ENCODE data around the gene TAF1A.
A peak's percentile ranks its signal among the peaks of the same experiment; 100 is the strongest.
"Not testable (repeated sequence)": the region's sequence is repeated elsewhere in the genome, so short reads cannot be mapped to it uniquely, and the experiment has no call there.

The TAF1A gene

GRCh38 chr1:222618001-222618879, 28.5 kb upstream of the TAF1A start, which contains the start of gene MIA3:
Gene MIA3, plus strand, starts transcription at chr1:222618097. Its CDS starts 14 bp downstream, at chr1:222618111.
- H3K36me3 ChIP-seq (ENCODE audit: control insufficient read depth, insufficient read depth, low read length): peaks cover 3% of the 10 kb centered on the region
- H3K4me3 ChIP-seq (ENCODE audit: low read length): peak within 1 kb of the TSS; percentile 37
- peaks cover 39% of the 10 kb centered on the region for H3K4me1 ChIP-seq (ENCODE audit: control insufficient read depth, insufficient read depth, low read length)
- H3K9me3 ChIP-seq (ENCODE audit: control insufficient read depth, low read length): no peaks in the 10 kb centered on the region
- H3K27me3 ChIP-seq (ENCODE audit: control insufficient read depth, insufficient read depth, low read length): no peaks in the 10 kb centered on the region
- peak within 1 kb of the TSS; percentile 75 for H3K9ac ChIP-seq (ENCODE audit: low read length)

- Histone ChIP-seq H3K27me3 (ENCODE audit: control insufficient read depth, insufficient read depth, low read length) (no peaks in the 10 kb centered on the region), H3K9ac (ENCODE audit: low read length) (peak overlapping the region; percentile 75), H3K4me1 (ENCODE audit: control insufficient read depth, insufficient read depth, low read length) (peaks cover 32% of the 10 kb centered on the region), H3K9me3 (ENCODE audit: control insufficient read depth, low read length) (no peaks in the 10 kb centered on the region), H3K36me3 (ENCODE audit: control insufficient read depth, insufficient read depth, low read length) (peaks cover 3% of the 10 kb centered on the region), H3K4me3 (ENCODE audit: low read length) (peak overlapping the region; percentile 37)
These were observed 27.7 kb upstream of the TAF1A start for GRCh38 chr1:222617367-222617951.

- H3K4me1 ChIP-seq (ENCODE audit: control insufficient read depth, insufficient read depth, low read length): peaks cover 26% of the 10 kb centered on the region
- no peaks in the 10 kb centered on the region for H3K9me3 ChIP-seq (ENCODE audit: control insufficient read depth, low read length)
- no peaks in the 10 kb centered on the region for H3K27me3 ChIP-seq (ENCODE audit: control insufficient read depth, insufficient read depth, low read length)
- no peak overlapping the region for H3K9ac ChIP-seq (ENCODE audit: low read length)
- no peak overlapping the region for H3K4me3 ChIP-seq (ENCODE audit: low read length)
- H3K36me3 ChIP-seq (ENCODE audit: control insufficient read depth, insufficient read depth, low read length): no peaks in the 10 kb centered on the region
These were observed 26.8 kb upstream of the TAF1A start for GRCh38 chr1:222616525-222616924.

DNA sequence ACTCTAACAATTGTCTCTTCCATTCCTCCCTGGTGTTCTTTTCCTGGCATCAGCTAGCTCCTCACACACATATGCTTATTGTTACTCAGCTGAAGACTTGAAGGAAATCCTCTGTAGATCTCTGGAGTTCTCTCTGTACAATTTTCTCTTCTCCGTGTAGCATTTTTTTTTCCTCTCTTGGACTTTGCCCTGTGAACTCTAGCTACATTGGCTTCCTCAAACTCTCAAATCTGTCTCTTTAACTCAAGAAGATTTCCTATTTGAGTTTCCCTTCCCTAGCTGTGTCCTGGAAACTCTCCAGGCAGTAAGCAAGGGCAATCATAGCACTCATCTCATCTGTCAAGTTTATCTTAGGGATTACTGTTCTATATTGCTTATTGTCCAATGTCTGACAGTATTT, 23.9 kb upstream of the TAF1A start:
- Histone ChIP-seq H3K36me3 (ENCODE audit: control insufficient read depth, insufficient read depth, low read length) (no peaks in the 10 kb centered on the region), H3K9me3 (ENCODE audit: control insufficient read depth, low read length) (no peaks in the 10 kb centered on the region), H3K27me3 (ENCODE audit: control insufficient read depth, insufficient read depth, low read length) (no peaks in the 10 kb centered on the region), H3K9ac (ENCODE audit: low read length) (no peak overlapping the region), H3K4me1 (ENCODE audit: control insufficient read depth, insufficient read depth, low read length) (peaks cover 22% of the 10 kb centered on the region), H3K4me3 (ENCODE audit: low read length) (no peak overlapping the region)

- Histone ChIP-seq H3K27me3 (ENCODE audit: control insufficient read depth, insufficient read depth, low read length) (no peaks in the 10 kb centered on the region), H3K9me3 (ENCODE audit: control insufficient read depth, low read length) (no peaks in the 10 kb centered on the region), H3K36me3 (ENCODE audit: control insufficient read depth, insufficient read depth, low read length) (no peaks in the 10 kb centered on the region), H3K4me3 (ENCODE audit: low read length) (no peak overlapping the region), H3K9ac (ENCODE audit: low read length) (no peak overlapping the region), H3K4me1 (ENCODE audit: control insufficient read depth, insufficient read depth, low read length) (peaks cover 9% of the 10 kb centered on the region)
These were observed 21.0 kb upstream of the TAF1A start for GRCh38 chr1:222610728-222611127.

DNA sequence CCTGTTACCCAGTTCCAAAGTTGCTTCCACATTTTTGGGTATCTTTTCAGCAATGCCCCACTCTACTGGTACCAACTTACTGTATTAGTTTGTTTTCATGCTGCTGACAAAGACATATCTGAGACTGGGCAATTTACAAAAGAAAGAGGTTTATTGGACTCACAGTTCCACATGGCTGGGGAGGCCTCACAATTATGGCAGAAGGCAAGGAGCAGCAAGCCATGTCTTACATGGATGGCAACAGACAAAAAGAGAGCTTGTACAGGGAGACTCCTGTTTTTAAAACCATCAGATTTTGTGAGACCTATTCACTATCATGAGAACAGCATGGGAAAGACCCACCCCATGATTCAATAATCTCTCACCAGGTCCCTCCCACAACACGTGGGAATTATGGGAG, 19.4 kb upstream of the TAF1A start:
- H3K27me3 ChIP-seq (ENCODE audit: control insufficient read depth, insufficient read depth, low read length); H3K4me3 ChIP-seq (ENCODE audit: low read length); H3K36me3 ChIP-seq (ENCODE audit: control insufficient read depth, insufficient read depth, low read length); H3K9me3 ChIP-seq (ENCODE audit: control insufficient read depth, low read length); H3K4me1 ChIP-seq (ENCODE audit: control insufficient read depth, insufficient read depth, low read length); H3K9ac ChIP-seq (ENCODE audit: low read length): not testable (repeated sequence)

DNA sequence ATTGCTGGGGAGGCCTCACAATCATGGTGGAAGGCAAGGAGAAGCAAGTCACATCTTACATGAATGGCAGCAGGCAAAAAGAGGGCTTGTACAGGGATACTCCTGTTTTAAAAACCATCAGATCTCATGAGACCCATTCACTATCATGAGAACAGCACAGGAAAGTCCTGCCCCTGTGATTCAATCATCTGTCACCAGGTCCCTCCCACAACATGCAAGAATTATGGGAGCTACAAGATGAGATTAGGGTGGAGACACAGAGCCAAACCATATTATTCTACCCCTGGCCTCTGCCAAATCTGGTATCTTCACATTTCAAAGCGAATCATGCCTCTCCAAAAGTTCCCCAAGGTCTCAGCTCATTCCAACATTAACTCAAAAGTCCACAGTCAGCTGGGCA, 17.0 kb upstream of the TAF1A start:
- H3K27me3 ChIP-seq (ENCODE audit: control insufficient read depth, insufficient read depth, low read length): no peaks in the 10 kb centered on the region
- H3K9me3 ChIP-seq (ENCODE audit: control insufficient read depth, low read length): no peaks in the 10 kb centered on the region
- no peak overlapping the region for H3K9ac ChIP-seq (ENCODE audit: low read length)
- H3K36me3 ChIP-seq (ENCODE audit: control insufficient read depth, insufficient read depth, low read length): no peaks in the 10 kb centered on the region
- no peaks in the 10 kb centered on the region for H3K4me1 ChIP-seq (ENCODE audit: control insufficient read depth, insufficient read depth, low read length)
- no peak overlapping the region for H3K4me3 ChIP-seq (ENCODE audit: low read length)

DNA sequence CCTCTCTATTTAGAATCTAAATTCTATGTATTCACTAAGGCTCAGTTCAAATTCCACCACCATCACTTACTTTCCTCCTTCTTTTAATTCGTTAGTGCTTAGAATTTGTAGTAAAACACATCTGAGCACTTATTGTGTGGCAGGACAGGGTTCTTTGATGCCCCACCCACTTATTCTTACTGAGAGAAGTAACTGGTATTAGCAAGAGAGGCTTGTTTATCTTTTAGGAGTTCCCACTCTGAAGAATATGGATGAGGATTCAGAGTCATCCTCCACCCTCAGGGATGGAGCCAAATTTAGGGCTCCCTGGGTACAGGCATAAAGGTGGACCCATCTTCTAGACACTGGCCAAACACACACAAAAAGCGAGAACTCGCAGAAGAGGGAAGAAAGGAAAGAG, 11.5 kb upstream of the TAF1A start:
- peak overlapping the region; percentile 60 for H3K9ac ChIP-seq (ENCODE audit: low read length)
- H3K9me3 ChIP-seq (ENCODE audit: control insufficient read depth, low read length): no peaks in the 10 kb centered on the region
- no peaks in the 10 kb centered on the region for H3K36me3 ChIP-seq (ENCODE audit: control insufficient read depth, insufficient read depth, low read length)
- H3K4me3 ChIP-seq (ENCODE audit: low read length): no peak overlapping the region
- H3K27me3 ChIP-seq (ENCODE audit: control insufficient read depth, insufficient read depth, low read length): no peaks in the 10 kb centered on the region
- peaks cover 21% of the 10 kb centered on the region for H3K4me1 ChIP-seq (ENCODE audit: control insufficient read depth, insufficient read depth, low read length)

DNA sequence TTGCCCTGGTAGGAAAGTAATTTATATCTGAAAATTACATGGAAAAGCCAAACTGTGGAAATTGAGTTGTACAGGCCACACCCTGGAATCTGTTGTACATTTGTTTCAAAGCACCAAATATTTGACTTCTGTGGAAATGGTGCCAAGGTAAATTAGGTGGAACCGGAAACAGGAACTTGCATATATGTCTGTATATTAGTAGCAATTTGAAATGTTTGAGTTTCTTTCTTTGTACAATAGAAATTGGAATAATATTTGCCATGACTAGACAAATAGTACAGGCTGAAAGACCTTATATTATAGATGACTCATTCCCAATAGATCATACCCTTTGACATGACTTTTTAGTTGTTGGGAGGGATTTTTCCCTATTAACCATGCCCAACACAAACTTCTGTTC, 10.5 kb upstream of the TAF1A start:
- H3K9ac ChIP-seq (ENCODE audit: low read length): no peak overlapping the region

DNA sequence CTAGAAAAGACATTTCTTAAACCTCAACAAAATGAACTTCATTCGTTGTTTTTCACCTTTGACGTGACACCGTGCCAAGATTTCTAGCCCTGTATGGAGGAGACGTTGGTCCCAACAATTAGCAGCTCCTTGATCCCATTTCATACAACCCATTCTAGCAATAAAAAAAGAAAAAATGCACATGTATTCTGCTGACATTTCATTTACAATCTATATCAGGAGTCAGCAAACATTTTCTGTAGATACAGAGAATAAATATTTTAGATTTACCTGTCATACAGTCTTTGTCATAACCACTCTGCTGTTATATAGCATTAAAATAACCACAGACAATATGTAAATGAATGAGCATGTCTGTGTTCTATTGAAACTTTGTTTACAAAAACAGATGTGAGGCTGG, 7.0 kb upstream of the TAF1A start:
- Histone ChIP-seq H3K4me1 (ENCODE audit: control insufficient read depth, insufficient read depth, low read length) (peaks cover 30% of the 10 kb centered on the region), H3K4me3 (ENCODE audit: low read length) (no peak overlapping the region), H3K27me3 (ENCODE audit: control insufficient read depth, insufficient read depth, low read length) (no peaks in the 10 kb centered on the region), H3K9me3 (ENCODE audit: control insufficient read depth, low read length) (no peaks in the 10 kb centered on the region), H3K36me3 (ENCODE audit: control insufficient read depth, insufficient read depth, low read length) (no peaks in the 10 kb centered on the region), H3K9ac (ENCODE audit: low read length) (no peak overlapping the region)

More for the DNA sequence above, 10.5 kb upstream of the TAF1A start:
- Histone ChIP-seq H3K4me1 (ENCODE audit: control insufficient read depth, insufficient read depth, low read length) (peaks cover 30% of the 10 kb centered on the region), H3K9me3 (ENCODE audit: control insufficient read depth, low read length) (no peaks in the 10 kb centered on the region), H3K36me3 (ENCODE audit: control insufficient read depth, insufficient read depth, low read length) (no peaks in the 10 kb centered on the region), H3K4me3 (ENCODE audit: low read length) (no peak overlapping the region), H3K27me3 (ENCODE audit: control insufficient read depth, insufficient read depth, low read length) (no peaks in the 10 kb centered on the region)

DNA sequence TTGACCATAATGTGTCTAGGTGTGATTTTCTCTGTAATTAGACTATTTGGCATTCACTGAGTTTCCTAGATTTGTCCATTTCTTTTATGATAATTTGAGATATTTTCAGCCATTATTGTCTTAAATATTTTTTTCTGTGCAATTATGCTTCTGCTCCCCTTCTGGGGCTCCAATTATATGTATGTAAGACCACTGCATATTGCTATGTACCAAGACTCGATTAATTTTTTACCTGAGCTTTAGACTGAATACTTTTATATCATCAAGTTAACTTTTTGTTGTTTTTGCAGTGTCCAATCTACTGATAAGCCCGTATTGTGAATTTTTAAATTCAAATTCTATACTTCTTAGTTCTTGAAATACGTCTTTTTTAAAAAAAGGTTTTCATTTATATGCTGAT, 5.1 kb upstream of the TAF1A start:
- Histone ChIP-seq H3K36me3 (ENCODE audit: control insufficient read depth, insufficient read depth, low read length) (no peaks in the 10 kb centered on the region), H3K4me3 (ENCODE audit: low read length) (no peak overlapping the region), H3K27me3 (ENCODE audit: control insufficient read depth, insufficient read depth, low read length) (no peaks in the 10 kb centered on the region), H3K9ac (ENCODE audit: low read length) (no peak overlapping the region), H3K4me1 (ENCODE audit: control insufficient read depth, insufficient read depth, low read length) (peaks cover 35% of the 10 kb centered on the region), H3K9me3 (ENCODE audit: control insufficient read depth, low read length) (no peaks in the 10 kb centered on the region)

- Histone ChIP-seq H3K9me3 (ENCODE audit: control insufficient read depth, low read length) (no peaks in the 10 kb centered on the region), H3K4me1 (ENCODE audit: control insufficient read depth, insufficient read depth, low read length) (peaks cover 21% of the 10 kb centered on the region), H3K36me3 (ENCODE audit: control insufficient read depth, insufficient read depth, low read length) (no peaks in the 10 kb centered on the region), H3K4me3 (ENCODE audit: low read length) (no peak overlapping the region), H3K27me3 (ENCODE audit: control insufficient read depth, insufficient read depth, low read length) (no peaks in the 10 kb centered on the region), H3K9ac (ENCODE audit: low read length) (no peak overlapping the region)
These were observed 2.4 kb upstream of the TAF1A start for GRCh38 chr1:222592171-222592570.

All from mucosa of stomach (tissue), 1 donor.